HepG2 (cell line): ENCODE data around the gene ZNF8. TPM values are rescaled to one million over a fixed set of nuclear protein-coding genes. Genes with fewer than 3 reads are reported as not detected.

Experiments
- AHDC1 ChIP-seq: sonication (generic); formaldehyde crosslinking; IDR thresholded peaks from 2 replicates; pipeline ENCODE4 v1.5.1; 2020; ENCODE audit warnings: mild to moderate bottlenecking, missing genetic modification reagents, borderline replicate concordance
- BCL6 ChIP-seq: IDR thresholded peaks from 2 replicates; pipeline ENCODE4 v1.6.1; 2016; ENCODE audit warnings: missing genetic modification reagents, missing compliant biosample characterization
- FIP1L1 ChIP-seq: fragments of 200-400 bp; formaldehyde crosslinking; IDR thresholded peaks from 2 replicates; pipeline ENCODE4 v1.6.1; 2018; ENCODE audit warnings: low read depth, mild to moderate bottlenecking, low read length, moderate library complexity, borderline replicate concordance; ENCODE audit not compliant: insufficient read depth
- GATAD2A ChIP-seq: IDR thresholded peaks from 2 replicates; pipeline ENCODE4 v1.6.1; 2016
- PLRG1 ChIP-seq: fragments of 450-650 bp; conservative IDR thresholded peaks from 2 replicates; pipeline ENCODE4 v1.6.1; 2016
- REL ChIP-seq: sonication (generic); formaldehyde crosslinking; conservative IDR thresholded peaks from 2 replicates; pipeline ENCODE4 v1.8.0; 2022; ENCODE audit warnings: mild to moderate bottlenecking, missing genetic modification reagents, moderate library complexity
- SNAPC4 ChIP-seq: sonication (generic); formaldehyde crosslinking; IDR thresholded peaks from 2 replicates; pipeline ENCODE4 v1.4.0; 2020; ENCODE audit warnings: mild to moderate bottlenecking, missing genetic modification reagents
- ZBTB21 ChIP-seq: sonication (generic); formaldehyde crosslinking; IDR thresholded peaks from 2 replicates; pipeline ENCODE4 v1.4.0; 2020; ENCODE audit warnings: missing genetic modification reagents
- ZNF205 ChIP-seq: IDR thresholded peaks from 2 replicates; pipeline ENCODE4 v1.6.1; 2018; ENCODE audit warnings: missing biosample characterization, missing genetic modification reagents
- ZNF232 ChIP-seq: sonication (generic); formaldehyde crosslinking; IDR thresholded peaks from 2 replicates; pipeline ENCODE4 v1.4.0; 2020; ENCODE audit warnings: missing genetic modification reagents, borderline replicate concordance
- ZNF614 ChIP-seq: IDR thresholded peaks from 2 replicates; pipeline ENCODE4 v1.6.1; 2018; ENCODE audit warnings: missing biosample characterization, missing genetic modification reagents, inconsistent platforms, borderline replicate concordance
- polyA plus RNA-seq, 8 experiments: library from polyadenylated mRNA; depleted of rRNA in 3 of 8; stranded (reverse) in 7 of 8; unstranded in 1 of 8; fragments of >200 nt; fragmentation: Illumina TruSeq in 4 of 8; extraction: Trizol in 4 of 8; gene quantifications; 2 replicates each; pipeline versions ENCODE4 v1.2.1 to v1.2.3, GENCODE V29; 2011 to 2016; ENCODE audit warnings: low read depth in 4 of 8, missing spikeins in 1 of 8, mixed read lengths in 1 of 8; ENCODE audit not compliant: insufficient read depth in 1 of 8
- total RNA-seq, 5 experiments: library from RNA; depleted of rRNA; stranded (reverse); fragments of >200 nt; fragmentation: Illumina TruSeq; extraction: Trizol; gene quantifications; 2 replicates each; pipeline ENCODE4 v1.2.3, GENCODE V29; 2016; ENCODE audit warnings: low read depth in 1 of 5

Gene ZNF8
- total and polyA plus RNA-seq, 2 of the 13 experiments (the other 11 are each of a cell fraction or from before 2014, with no cell fraction given) = 3.1 to 3.3 TPM

DNA sequence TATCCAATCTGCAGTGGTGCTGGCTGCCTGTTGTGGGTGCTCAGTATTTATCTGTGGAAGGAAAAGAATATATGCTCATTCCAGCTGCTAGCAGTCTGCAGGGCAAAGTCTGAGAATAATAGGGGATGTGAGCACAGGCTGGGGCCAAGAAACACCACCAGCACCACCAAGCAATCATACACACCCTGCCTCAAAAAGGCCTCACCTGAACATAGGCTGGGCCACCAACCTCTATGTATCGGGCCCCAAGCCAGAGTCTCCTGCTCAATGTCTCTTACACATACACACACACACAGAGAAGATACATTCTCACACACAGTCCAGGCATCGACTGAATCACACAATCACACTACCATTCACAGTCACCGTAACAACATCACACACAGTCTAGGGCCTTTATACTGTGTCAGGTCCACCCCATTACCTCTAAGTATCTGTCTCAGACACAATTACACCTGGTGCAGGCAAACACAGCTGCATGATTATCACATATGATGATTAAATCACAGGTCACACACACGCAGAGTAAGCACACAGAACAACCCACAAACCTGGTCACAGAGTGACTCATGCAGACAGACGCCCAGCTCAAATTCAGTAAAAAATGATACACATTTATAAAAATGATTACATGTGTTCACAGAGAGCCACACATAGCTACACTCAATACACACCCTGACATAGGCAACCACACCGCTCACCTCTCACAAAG lies 46.7 kb downstream of the ZNF8 start (continued):
- TF ChIP-seq AHDC1 = no peak
- no peak for TF ChIP-seq PLRG1
- TF ChIP-seq ZNF205 = no peak
- TF ChIP-seq ZNF614 (CRISPR knock-in tag) = no peak
- no peak for TF ChIP-seq BCL6 (CRISPR knock-in tag)
- no peak for TF ChIP-seq ZBTB21 (CRISPR knock-in tag)
- TF ChIP-seq GATAD2A (CRISPR knock-in tag) = no peak
- TF ChIP-seq SNAPC4 (CRISPR knock-in tag) = no peak
- no peak for TF ChIP-seq FIP1L1
- no peak for TF ChIP-seq REL (CRISPR knock-in tag)
- no peak for TF ChIP-seq ZNF232
